A673 (cell line): ENCODE results near the gene ARMC8. TPM values are rescaled to one million over a fixed set of nuclear protein-coding genes. Genes with fewer than 3 reads are reported as not detected.

Experiments
- BruUV-seq: library from RNA; stranded (reverse); fragments of 400-500 nt; replicated peaks from 2 replicates; lab custom pipeline; 2021; lab: Mats Ljungman, UMichigan
- CTCF ChIA-PET: fragments of 300-600 bp; sonication (Branson Sonifier 250); formaldehyde crosslinking; loops from one replicate; lab custom pipeline; 2022; ENCODE audit warnings: antibody characterized with exemption; lab: Charles Lee
- POLR2A ChIA-PET: fragments of 300-600 bp; sonication (Branson Sonifier 250); formaldehyde crosslinking; loops from one replicate; lab custom pipeline; 2022; ENCODE audit warnings: antibody characterized with exemption; ENCODE audit not compliant: low non-redundant PET; lab: Charles Lee
- DNase-seq: peaks from one replicate; pipeline ENCODE4 v3.0.0-alpha.2; 2015; ENCODE audit warnings: low spot score
- H3K27ac ChIP-seq: fragments of 200-600 bp; sonication (generic); 2 replicates; pipeline ENCODE4 v1.5.1; 2016; ENCODE audit warnings: mixed run types, low read depth, mild to moderate bottlenecking, mixed read lengths, antibody characterized with exemption, low read length; ENCODE audit not compliant: poor library complexity, severe bottlenecking
- H3K27me3 ChIP-seq: fragments of 200-600 bp; sonication (generic); replicated peaks from 2 replicates; pipeline ENCODE4 v1.6.1; 2017; ENCODE audit warnings: mixed run types, low read depth, mild to moderate bottlenecking, mixed read lengths, antibody characterized with exemption, low read length; ENCODE audit not compliant: insufficient read depth, poor library complexity
- H3K36me3 ChIP-seq: fragments of 200-600 bp; sonication (generic); 2 replicates; pipeline ENCODE4 v1.6.1; 2016; ENCODE audit warnings: mixed run types, mild to moderate bottlenecking, mixed read lengths, antibody characterized with exemption, low read length; ENCODE audit not compliant: insufficient read depth, poor library complexity, severe bottlenecking
- H3K4me1 ChIP-seq: fragments of 200-600 bp; sonication (generic); 2 replicates; pipeline ENCODE4 v1.6.1; 2017; ENCODE audit warnings: mixed run types, mild to moderate bottlenecking, mixed read lengths, antibody characterized with exemption, low read length; ENCODE audit not compliant: insufficient read depth, poor library complexity, severe bottlenecking
- H3K4me3 ChIP-seq: fragments of 200-600 bp; sonication (generic); 2 replicates; pipeline ENCODE4 v1.5.1; 2016; ENCODE audit warnings: low read depth, mixed run types, mild to moderate bottlenecking, mixed read lengths, low read length; ENCODE audit not compliant: poor library complexity, severe bottlenecking
- H3K9me3 ChIP-seq: fragments of 200-600 bp; sonication (generic); 2 replicates; pipeline ENCODE4 v1.6.1; 2016; ENCODE audit warnings: mixed run types, low read depth, mild to moderate bottlenecking, mixed read lengths, antibody characterized with exemption, low read length; ENCODE audit not compliant: poor library complexity, severe bottlenecking
- EZH2 ChIP-seq: fragments of 200-600 bp; sonication (generic); IDR thresholded peaks from 2 replicates; pipeline ENCODE4 v1.6.1; 2017; ENCODE audit warnings: borderline replicate concordance, low read depth, mild to moderate bottlenecking, mixed read lengths, antibody characterized with exemption, low read length; ENCODE audit not compliant: poor library complexity, severe bottlenecking
- intact Hi-C: fragments of 100-400 bp; cut with micrococcal nuclease; formaldehyde crosslinking; loops from one replicate; pipeline ENCODE4 v1.10.0; 2022; ENCODE audit not compliant: unreplicated experiment
- total RNA-seq: library from RNA; stranded (reverse); gene quantifications from 2 replicates; pipeline ENCODE4 v1.2.3, GENCODE V29; 2021
- TF ChIP-seq, protein P1 (sequence below): fragments of 300-800, 200-600 bp; sonication (generic); conservative IDR thresholded peaks from 2 replicates; pipeline ENCODE4 v1.5.1; 2017; ENCODE audit warnings: low read depth, mild to moderate bottlenecking, antibody characterized with exemption, low read length, moderate library complexity, mixed read lengths

Gene ARMC8
- total RNA-seq, 1 experiment from 2014 or later, result 55.8 TPM

DNA sequence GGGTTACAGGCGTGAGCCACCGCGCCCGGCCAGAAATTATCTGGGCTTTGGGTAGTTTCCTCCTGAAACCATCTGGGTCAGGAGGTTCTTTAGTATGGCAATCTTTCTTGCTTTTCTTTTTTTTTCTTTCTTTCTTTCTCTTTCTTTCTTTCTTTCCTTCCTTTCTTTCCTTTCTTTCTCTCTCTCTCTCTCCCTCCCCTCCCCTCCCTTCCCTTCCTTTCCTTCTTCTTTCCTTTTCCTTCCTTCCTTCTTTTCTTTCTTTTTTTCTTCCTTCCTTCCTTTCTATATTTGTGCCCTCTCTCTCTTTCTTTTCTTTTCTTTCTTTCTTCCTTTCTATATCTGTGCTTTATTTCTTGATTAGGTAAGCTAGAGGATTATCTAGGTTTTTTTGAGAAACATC, 29.4 kb upstream of the ARMC8 start:
- ChIA-PET CTCF (no interaction called here), POLR2A (interaction anchor here (0.6 to 0.7 kb wide), 2 partner anchors 10 to 29 kb away, joined by 3 to 23 read pairs; no protein-coding TSS in a partner anchor)
- Histone ChIP-seq H3K4me1 (no peaks in the 10 kb centered on the region), H3K9me3 (no peaks in the 10 kb centered on the region), H3K27ac (no peak overlapping the region), H3K27me3 (no peaks in the 10 kb centered on the region), H3K4me3 (no peak overlapping the region), H3K36me3 (peaks cover 23% of the 10 kb centered on the region)
- DNase-seq, result no peak
- intact Hi-C loops, result no loop called here
- BruUV-seq, result no TSS peak
- TF ChIP-seq, protein P1, sequence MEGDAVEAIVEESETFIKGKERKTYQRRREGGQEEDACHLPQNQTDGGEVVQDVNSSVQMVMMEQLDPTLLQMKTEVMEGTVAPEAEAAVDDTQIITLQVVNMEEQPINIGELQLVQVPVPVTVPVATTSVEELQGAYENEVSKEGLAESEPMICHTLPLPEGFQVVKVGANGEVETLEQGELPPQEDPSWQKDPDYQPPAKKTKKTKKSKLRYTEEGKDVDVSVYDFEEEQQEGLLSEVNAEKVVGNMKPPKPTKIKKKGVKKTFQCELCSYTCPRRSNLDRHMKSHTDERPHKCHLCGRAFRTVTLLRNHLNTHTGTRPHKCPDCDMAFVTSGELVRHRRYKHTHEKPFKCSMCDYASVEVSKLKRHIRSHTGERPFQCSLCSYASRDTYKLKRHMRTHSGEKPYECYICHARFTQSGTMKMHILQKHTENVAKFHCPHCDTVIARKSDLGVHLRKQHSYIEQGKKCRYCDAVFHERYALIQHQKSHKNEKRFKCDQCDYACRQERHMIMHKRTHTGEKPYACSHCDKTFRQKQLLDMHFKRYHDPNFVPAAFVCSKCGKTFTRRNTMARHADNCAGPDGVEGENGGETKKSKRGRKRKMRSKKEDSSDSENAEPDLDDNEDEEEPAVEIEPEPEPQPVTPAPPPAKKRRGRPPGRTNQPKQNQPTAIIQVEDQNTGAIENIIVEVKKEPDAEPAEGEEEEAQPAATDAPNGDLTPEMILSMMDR, result no peak
- no peak for TF ChIP-seq EZH2

DNA sequence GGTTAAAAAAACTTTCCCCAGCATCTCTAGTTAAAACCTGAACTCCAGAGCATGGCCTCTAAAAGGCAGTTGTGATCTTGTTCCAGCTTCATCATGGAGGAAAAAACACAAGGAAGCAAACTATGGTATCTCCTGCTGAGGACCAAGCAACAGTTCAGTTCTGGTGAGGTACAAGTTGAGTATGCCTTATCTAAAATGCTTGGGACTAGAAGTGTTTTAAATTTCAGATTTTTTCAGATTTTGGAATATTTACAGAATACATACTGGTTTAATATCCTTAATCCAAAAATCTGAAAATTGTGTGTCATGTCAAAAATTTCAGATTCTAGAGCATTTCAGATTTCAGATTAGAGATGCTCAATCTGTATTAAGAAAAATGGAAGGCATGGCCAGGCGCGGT, 22.0 kb upstream of the ARMC8 start:
- ChIA-PET POLR2A (no interaction called here), CTCF (interaction anchor here (0.6 kb wide), 1 partner anchor 46 kb away, joined by 3 read pairs; no protein-coding TSS in a partner anchor)
- Histone ChIP-seq H3K27me3 (no peaks in the 10 kb centered on the region), H3K36me3 (peaks cover 71% of the 10 kb centered on the region), H3K9me3 (no peaks in the 10 kb centered on the region), H3K4me3 (no peak overlapping the region), H3K4me1 (peaks cover 8% of the 10 kb centered on the region), H3K27ac (no peak overlapping the region)
- no TSS peak for BruUV-seq
- DNase-seq, result no peak
- TF ChIP-seq, protein P1, result no peak
- no peak for TF ChIP-seq EZH2
- intact Hi-C loops, result no loop called here

DNA sequence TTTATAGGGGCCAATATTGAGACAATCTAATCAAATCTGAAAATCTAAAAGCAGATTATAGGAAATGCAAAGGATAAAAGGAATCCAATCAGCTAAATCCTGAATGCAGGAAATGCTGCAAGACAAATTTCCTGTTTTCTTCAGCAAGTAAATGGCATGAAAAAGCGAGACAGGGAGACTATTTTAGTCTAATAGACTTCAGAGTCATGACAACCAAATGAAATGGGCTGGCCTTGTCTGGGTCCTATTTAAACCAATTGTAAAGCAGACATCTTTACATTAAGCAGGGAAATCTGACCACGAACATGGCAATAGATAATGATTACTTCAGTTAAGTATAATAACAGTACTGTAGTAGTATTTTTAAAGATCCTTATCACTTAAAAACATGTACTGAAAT, 14.5 kb upstream of the ARMC8 start:
- Histone ChIP-seq H3K27ac (peak overlapping the region; percentile 29), H3K4me3 (peak overlapping the region; percentile 83), H3K9me3 (no peaks in the 10 kb centered on the region), H3K4me1 (peaks cover 13% of the 10 kb centered on the region), H3K27me3 (no peaks in the 10 kb centered on the region), H3K36me3 (peaks cover 41% of the 10 kb centered on the region)
- intact Hi-C loops, result no loop called here
- POLR2A ChIA-PET, result no interaction called here
- BruUV-seq, result no TSS peak
- CTCF ChIA-PET, result no interaction called here
- DNase-seq, result peak; percentile 66
- no peak for TF ChIP-seq EZH2
- TF ChIP-seq, protein P1, result no peak
